ENCODE data around the gene SUPT4H1.
A peak's percentile ranks its signal among the peaks of the same experiment; 100 is the strongest.

SUPT4H1 gene

DNA sequence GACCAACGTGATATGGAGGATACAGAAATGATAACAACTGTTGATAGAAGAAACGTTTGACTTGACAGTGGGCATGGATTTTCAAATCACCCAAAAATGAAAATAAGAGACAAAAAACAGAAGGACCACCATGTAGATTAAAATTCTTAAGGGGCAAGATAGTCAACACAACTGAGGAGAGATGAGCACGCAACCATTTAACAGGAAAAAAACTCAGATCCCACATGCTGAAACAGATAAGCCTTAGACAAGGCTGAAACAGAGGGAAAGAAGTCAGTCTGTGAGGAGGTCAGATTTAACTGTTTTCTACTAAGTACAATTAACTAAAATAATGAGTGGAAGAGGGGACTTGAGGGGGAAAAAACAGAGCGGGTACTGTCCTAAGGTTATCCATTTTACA is 44.2 kb upstream of the SUPT4H1 start:
- TF ChIP-seq ZBTB7A (IDR thresholded peaks at IDR 0.05; ENCODE audit: low read depth) (no peak), USF1 (IDR thresholded peaks at IDR 0.05) (no peak), TEAD4 (IDR thresholded peaks at IDR 0.05) (no peak), YY1 (IDR thresholded peaks at IDR 0.05; ENCODE audit: low read depth) (no peak), EP300 (IDR thresholded peaks at IDR 0.05; ENCODE audit: borderline replicate concordance) (no peak), MAX (IDR thresholded peaks at IDR 0.05) (no peak), CREB1 (IDR thresholded peaks at IDR 0.05; ENCODE audit: low read depth) (no peak), RAD21 (IDR thresholded peaks at IDR 0.05; ENCODE audit: low read depth) (no peak), FOXM1 (IDR thresholded peaks at IDR 0.05; ENCODE audit: borderline replicate concordance, low read depth) (no peak), TCF12 (IDR thresholded peaks at IDR 0.05; ENCODE audit: low read depth) (no peak), NFIC (IDR thresholded peaks at IDR 0.05) (no peak), EGR1 (IDR thresholded peaks at IDR 0.05) (no peak), REST (IDR thresholded peaks at IDR 0.05; ENCODE audit: low read depth) (no peak), CEBPB (IDR thresholded peaks at IDR 0.05) (no peak)

DNA sequence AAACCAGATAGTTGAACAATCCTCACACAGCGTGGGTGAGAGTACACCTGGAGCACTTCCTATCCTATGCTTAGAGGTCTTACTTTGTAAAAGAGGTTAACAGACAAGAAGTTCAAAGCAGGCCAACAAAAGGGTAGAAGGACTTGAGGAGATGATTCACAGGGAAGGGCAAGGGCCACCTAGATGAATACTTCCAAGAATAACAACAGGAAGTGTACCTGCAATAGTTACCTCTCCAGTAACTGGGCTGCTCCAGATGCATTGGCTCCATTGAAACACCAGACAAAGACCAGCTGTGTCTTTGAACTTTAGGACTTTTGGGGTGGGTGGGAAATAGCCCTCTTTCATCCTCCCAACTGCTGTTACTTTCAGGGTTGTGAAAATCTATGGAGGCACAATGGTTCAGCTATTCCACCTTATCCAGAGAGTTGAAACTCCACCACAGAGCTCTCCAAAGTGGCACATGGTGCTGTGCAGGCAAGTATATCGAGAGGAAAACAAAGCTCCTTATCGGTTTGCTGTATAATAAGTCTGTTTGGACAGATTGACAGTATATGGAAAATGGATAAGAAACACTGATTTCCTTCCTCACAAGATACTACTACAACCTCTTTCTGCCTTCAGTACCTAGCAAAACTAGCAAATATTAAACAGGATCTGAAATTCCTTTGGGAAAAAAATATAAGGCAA is 42.7 kb upstream of the SUPT4H1 start:
- TF ChIP-seq EGR1 (IDR thresholded peaks at IDR 0.05), result no peak
- no peak for TF ChIP-seq RAD21 (IDR thresholded peaks at IDR 0.05; ENCODE audit: low read depth)
- TF ChIP-seq REST (IDR thresholded peaks at IDR 0.05; ENCODE audit: low read depth), result no peak
- TF ChIP-seq CREB1 (IDR thresholded peaks at IDR 0.05; ENCODE audit: low read depth), result no peak
- TF ChIP-seq MAX (IDR thresholded peaks at IDR 0.05), result no peak
- no peak for TF ChIP-seq FOXM1 (IDR thresholded peaks at IDR 0.05; ENCODE audit: borderline replicate concordance, low read depth)
- TF ChIP-seq ZBTB7A (IDR thresholded peaks at IDR 0.05; ENCODE audit: low read depth), result no peak

DNA sequence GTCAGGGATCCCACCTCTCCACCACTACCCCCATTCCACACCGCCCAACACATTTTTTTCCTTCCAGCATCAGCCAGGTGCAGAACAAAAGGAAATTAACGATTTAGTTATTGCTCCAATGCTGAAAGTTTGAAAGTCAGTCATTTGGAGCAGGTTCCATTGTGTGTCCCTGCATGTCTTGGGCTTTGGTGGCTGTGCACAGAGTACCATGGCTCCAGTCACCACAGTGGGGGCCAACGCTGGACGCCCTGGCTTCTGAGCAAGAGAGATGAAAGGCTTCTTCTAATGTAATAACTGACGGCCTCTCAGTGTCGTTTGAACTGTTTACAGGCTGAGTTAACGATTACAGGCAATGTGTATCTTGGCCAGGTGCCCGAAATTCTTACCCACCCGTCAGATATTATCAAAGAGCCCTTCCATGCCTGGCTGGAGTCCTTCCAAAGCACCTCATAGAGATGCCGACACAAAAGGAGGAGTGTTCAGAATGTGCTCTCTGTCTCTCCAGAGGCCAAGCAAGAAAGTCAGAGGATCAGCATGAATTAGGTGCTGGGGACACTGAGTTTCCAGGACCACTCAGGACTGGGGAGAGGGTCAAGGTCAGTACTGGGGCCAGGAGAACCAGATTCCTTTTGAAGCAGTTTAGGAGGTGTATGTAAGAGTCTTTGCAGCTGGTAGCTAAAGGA is 39.4 kb upstream of the SUPT4H1 start:
- TF ChIP-seq REST (IDR thresholded peaks at IDR 0.05; ENCODE audit: low read depth) (no peak), CEBPB (IDR thresholded peaks at IDR 0.05) (peak; percentile 11; the same call in 1 of the 2 replicates), USF1 (IDR thresholded peaks at IDR 0.05) (no peak), MAX (IDR thresholded peaks at IDR 0.05) (0 out of 2 replicates have a peak, but pooled peaks have one; percentile 11), YY1 (IDR thresholded peaks at IDR 0.05; ENCODE audit: low read depth) (0 out of 2 replicates have a peak, but pooled peaks have one; percentile 24), EP300 (IDR thresholded peaks at IDR 0.05; ENCODE audit: borderline replicate concordance) (peak; percentile 84), TCF12 (IDR thresholded peaks at IDR 0.05; ENCODE audit: low read depth) (peak; percentile 89), FOXM1 (IDR thresholded peaks at IDR 0.05; ENCODE audit: borderline replicate concordance, low read depth) (no peak), NFIC (IDR thresholded peaks at IDR 0.05) (peak; percentile 95), TAF1 (IDR thresholded peaks at IDR 0.05; ENCODE audit: low read depth) (no peak), RAD21 (IDR thresholded peaks at IDR 0.05; ENCODE audit: low read depth) (peak; percentile 7; the same call in 1 of the 2 replicates), ZBTB7A (IDR thresholded peaks at IDR 0.05; ENCODE audit: low read depth) (peak; percentile 59; the same call in 1 of the 2 replicates), CREB1 (IDR thresholded peaks at IDR 0.05; ENCODE audit: low read depth) (no peak), TEAD4 (IDR thresholded peaks at IDR 0.05) (peak; percentile 80), EGR1 (IDR thresholded peaks at IDR 0.05) (no peak)

Data from Ishikawa (cell line).